NCI-H128 (cell line): Measurements from ENCODE around the gene INPP4B.

Experiments used
- DNase-seq: peaks from one replicate; lab custom pipeline; 2025; ENCODE audit not compliant: unreplicated experiment; lab: John Stamatoyannopoulos, UW

The INPP4B gene

GRCh38 chr4:142485452-142485851 lies 360.6 kb downstream of the INPP4B start:
- DNase-seq: no peak

- DNase-seq: no peak
Measured at GRCh38 chr4:142480244-142480643, 365.9 kb downstream of the INPP4B start.

GRCh38 chr4:142475663-142476062 lies 370.4 kb downstream of the INPP4B start:
- no peak for DNase-seq

- DNase-seq: peak; percentile 70
Measured at GRCh38 chr4:142474398-142475087, 371.6 kb downstream of the INPP4B start.

GRCh38 chr4:142473960-142474338 lies 372.2 kb downstream of the INPP4B start:
- DNase-seq: no peak

- no peak for DNase-seq
Measured at GRCh38 chr4:142473218-142473959, 372.7 kb downstream of the INPP4B start.

- no peak for DNase-seq
Measured at GRCh38 chr4:142467088-142467487, 379.0 kb downstream of the INPP4B start.

- no peak for DNase-seq
Measured at GRCh38 chr4:142465526-142465925, 380.6 kb downstream of the INPP4B start.

GRCh38 chr4:142463206-142463605 lies 382.9 kb downstream of the INPP4B start:
- DNase-seq: no peak

- DNase-seq: no peak
Measured at GRCh38 chr4:142452161-142452855, 393.8 kb downstream of the INPP4B start.

GRCh38 chr4:142449771-142450373 lies 396.2 kb downstream of the INPP4B start:
- no peak for DNase-seq

- DNase-seq: no peak
Measured at GRCh38 chr4:142447009-142447408, 399.1 kb downstream of the INPP4B start.

GRCh38 chr4:142443469-142443868 lies 402.6 kb downstream of the INPP4B start:
- no peak for DNase-seq

- no peak for DNase-seq
Measured at GRCh38 chr4:142440093-142440492, 406.0 kb downstream of the INPP4B start.

- DNase-seq: no peak
Measured at GRCh38 chr4:142435599-142436235, 410.4 kb downstream of the INPP4B start.

- DNase-seq: no peak
Measured at GRCh38 chr4:142434519-142435224, 411.4 kb downstream of the INPP4B start.

- DNase-seq: no peak
Measured at GRCh38 chr4:142428715-142429114, 417.4 kb downstream of the INPP4B start.

- DNase-seq: no peak
Measured at GRCh38 chr4:142427456-142427855, 418.6 kb downstream of the INPP4B start.

GRCh38 chr4:142423861-142424260 lies 422.2 kb downstream of the INPP4B start:
- DNase-seq: no peak

GRCh38 chr4:142420311-142421095 lies 425.6 kb downstream of the INPP4B start:
- no peak for DNase-seq
